G401.6 (cell line): ENCODE measurements around the gene SLC49A4.

ENCODE experiments used
- FAIRE-seq: peaks from 2 replicates; lab custom pipeline; 2012; peaks lifted over from hg19 to GRCh38; lab: Jason Lieb, UNC

SLC49A4 gene

GRCh38 chr3:122859021-122859805, 64.3 kb downstream of the SLC49A4 start:
- FAIRE-seq = no peak

DNA sequence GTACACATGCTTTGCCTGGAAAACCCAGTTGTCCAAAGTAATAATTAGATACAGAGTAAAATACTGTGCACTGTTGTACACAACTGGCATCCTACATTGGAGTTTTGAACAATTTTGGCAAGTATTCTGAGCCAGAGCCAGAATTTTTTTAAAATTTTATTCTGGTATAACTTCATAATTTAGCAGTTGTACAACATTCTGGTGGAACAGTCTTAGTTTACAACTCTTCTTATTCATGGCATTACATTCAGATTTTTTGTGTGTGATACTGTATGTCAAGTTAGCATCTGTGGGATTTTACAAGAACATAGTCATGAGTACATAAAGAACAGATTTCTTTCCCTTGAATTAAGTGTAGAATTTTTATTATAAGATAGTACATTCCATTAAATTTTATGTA, 67.5 kb downstream of the SLC49A4 start:
- FAIRE-seq = no peak

- no peak for FAIRE-seq
These were observed 69.6 kb downstream of the SLC49A4 start for GRCh38 chr3:122864498-122864897.

GRCh38 chr3:122868322-122868721, 73.5 kb downstream of the SLC49A4 start:
- no peak for FAIRE-seq

- FAIRE-seq = no peak
These were observed 79.1 kb downstream of the SLC49A4 start for GRCh38 chr3:122873741-122874515.

- FAIRE-seq = no peak
These were observed 80.8 kb downstream of the SLC49A4 start for GRCh38 chr3:122875547-122876127.

GRCh38 chr3:122880173-122880572, 85.3 kb downstream of the SLC49A4 start:
- FAIRE-seq = no peak

DNA sequence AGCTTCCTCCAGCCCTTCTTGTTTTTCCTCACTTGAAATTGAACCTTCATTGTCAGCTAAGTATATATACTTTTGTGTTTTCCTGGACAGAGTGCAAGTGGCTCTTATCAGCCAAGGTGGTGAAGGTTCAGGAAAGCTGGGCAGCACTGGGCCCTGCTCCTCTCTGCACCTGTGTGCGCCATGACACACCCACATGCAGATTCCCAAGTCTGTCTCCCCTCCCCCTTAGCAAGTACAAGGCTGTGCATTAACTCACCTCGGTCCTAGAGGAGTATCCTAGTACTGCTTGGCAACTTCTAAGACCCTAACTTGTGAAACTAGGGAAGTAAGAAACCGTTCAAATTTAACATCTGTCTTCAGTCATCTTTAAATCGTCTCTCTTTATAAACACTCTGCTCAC, 85.8 kb downstream of the SLC49A4 start:
- FAIRE-seq = no peak

- FAIRE-seq = no peak
These were observed 87.6 kb downstream of the SLC49A4 start for GRCh38 chr3:122882361-122882947.

DNA sequence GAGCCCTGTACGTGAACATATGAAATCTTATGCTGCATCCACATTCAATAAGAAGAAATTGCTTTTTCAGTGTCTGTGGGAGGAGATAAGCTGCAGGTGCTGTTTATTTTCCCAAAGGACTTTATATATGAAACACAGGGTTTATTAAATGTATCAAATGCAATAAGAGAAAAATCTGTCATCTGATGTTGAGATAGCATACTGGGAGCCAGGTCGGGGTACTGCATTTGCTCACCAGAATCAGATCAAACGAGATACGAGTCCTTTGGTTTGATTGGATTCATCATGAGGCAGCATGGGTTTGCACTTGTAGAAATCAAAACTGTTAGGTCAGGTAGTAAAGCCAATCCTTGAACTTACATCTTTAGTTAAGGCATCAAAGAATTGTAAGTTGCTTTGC, 91.4 kb downstream of the SLC49A4 start:
- FAIRE-seq = no peak

GRCh38 chr3:122886946-122887345, 92.1 kb downstream of the SLC49A4 start:
- FAIRE-seq = no peak

DNA sequence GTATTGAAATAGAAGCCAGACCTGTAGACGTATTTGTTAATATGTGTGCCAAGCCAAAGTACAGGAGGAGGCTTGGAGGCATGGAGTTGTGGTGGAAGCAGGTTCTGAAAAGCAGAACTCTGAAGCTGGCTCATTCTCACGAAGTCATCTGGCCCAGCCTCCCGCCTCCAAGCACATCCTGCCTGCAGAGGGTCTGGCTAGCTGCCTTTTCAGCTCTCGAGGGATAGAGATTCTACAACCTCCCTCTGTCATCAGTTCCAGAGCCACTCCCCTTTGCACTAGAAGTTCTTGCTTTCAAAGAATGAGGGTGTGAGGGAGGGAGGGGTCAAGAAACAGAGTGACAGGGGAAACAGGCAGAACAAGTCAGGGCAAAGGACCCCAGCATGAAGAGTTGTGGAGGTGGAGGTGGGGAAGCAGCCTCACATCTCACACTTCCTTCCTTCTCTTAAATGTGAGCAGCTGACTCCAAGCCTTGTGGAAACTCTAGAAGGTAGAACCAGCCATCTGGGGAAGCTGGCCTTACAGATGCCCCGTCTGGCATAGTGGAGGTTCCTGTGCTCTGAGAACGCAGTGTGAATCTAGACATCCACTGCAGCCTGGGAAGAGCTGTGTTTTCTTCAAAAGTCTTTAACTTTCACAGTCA, 95.3 kb downstream of the SLC49A4 start:
- FAIRE-seq = no peak

- FAIRE-seq = no peak
These were observed 95.9 kb downstream of the SLC49A4 start for GRCh38 chr3:122890720-122891220.

DNA sequence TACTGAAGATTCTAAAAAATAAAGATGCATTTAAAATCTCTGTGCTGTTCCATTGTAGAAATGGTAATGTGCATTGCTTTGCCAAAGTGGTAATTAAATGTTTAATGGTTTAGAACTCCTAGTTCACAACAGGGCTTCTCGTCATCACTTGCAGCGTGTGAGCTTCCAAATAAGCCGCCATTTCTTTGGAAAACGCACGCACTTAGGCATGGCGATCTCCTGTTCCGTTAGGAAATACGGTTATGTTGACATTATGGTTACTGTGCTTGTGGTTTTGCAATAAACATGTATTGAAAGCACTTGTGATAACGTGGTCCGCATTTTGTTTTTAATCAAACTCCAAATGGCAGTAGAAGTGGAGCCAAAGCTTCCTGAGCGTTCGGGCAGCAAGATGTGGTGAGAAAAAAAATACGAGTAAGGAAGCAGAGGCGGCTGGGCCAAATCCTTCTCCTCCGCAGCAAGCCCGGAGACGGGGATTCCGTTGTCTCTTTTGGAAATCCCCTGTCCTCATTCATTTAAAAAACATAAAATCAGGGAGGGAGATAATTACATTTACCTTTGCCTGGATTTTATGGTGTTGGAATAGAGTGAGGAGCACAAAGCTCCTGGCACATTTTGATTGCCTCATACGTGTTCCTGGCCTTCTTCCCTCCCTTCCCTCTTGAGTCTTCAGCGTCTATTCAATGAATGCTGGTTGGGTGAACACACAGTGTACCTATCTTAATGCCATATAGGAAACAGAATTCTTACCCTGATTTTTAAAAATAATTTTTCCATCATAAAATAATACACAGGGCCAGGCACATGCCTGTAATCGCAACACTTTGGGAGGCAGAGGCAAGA, 97.5 kb downstream of the SLC49A4 start:
- FAIRE-seq = no peak

- no peak for FAIRE-seq
These were observed 98.4 kb downstream of the SLC49A4 start for GRCh38 chr3:122893282-122893681.

GRCh38 chr3:122893754-122894668, 99.1 kb downstream of the SLC49A4 start:
- FAIRE-seq = no peak

GRCh38 chr3:122898298-122898697, 103.4 kb downstream of the SLC49A4 start:
- no peak for FAIRE-seq

DNA sequence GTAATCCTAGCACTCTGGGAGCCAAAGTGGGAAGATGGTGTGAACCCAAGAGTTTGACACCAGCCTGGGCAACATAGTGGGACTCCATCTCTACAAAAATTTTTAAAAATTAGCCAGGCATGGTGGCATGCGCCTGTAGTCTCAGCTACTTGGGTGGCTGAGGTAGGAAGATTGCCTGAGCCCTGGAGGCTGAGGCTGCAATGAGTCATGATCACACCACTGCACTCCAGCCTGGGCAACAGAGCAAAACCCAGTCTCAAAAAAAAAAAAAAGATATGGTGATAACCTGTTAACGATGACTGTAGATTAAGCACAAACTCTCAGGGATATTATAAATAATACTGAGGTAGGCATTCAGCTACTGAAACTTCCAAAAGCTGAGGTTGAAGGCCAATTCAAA, 107.5 kb downstream of the SLC49A4 start:
- FAIRE-seq = no peak

GRCh38 chr3:122903171-122903570, 108.3 kb downstream of the SLC49A4 start:
- no peak for FAIRE-seq

DNA sequence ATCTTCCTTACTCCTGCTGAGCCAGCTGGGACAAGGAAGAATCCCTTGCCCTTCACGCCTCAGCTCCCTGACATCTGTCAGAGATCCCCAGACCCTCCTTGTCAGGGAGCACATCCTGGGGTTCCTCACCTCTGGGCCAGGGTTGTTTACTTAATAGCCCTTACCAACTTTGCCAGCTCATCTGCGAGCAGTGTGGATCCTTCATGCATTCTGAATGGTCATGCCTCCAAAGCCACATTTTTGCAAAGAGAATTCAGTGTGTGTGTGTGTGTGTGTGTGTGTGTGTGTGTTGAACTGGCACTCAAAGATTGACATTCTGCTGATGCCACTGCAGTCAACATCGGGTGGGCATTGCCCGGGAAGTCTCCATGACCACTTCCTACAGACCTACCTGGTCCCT, 112.6 kb downstream of the SLC49A4 start:
- no peak for FAIRE-seq
